Smooth muscle cell (in vitro differentiated cells): ENCODE measurements around the gene TNS1. TPM values are rescaled to one million over a fixed set of nuclear protein-coding genes. Genes with fewer than 3 reads are reported as not detected.

Experiments used
- DNase-seq: peaks from one replicate; lab custom pipeline; 2025; ENCODE audit not compliant: unreplicated experiment; lab: John Stamatoyannopoulos, UW
- H2AFZ ChIP-seq: fragments of 200-600 bp; sonication (generic); 2 replicates; pipeline ENCODE4 v1.6.0; 2016; ENCODE audit warnings: antibody characterized with exemption, low read depth, mild to moderate bottlenecking
- H3F3A ChIP-seq: fragments of 200-600 bp; sonication (generic); 2 replicates; pipeline ENCODE4 v1.6.0; 2017; ENCODE audit warnings: antibody characterized with exemption, low read depth
- H3K27ac ChIP-seq: fragments of 200-600 bp; sonication (generic); 2 replicates; pipeline ENCODE4 v1.5.1; 2016; ENCODE audit warnings: low read depth, mild to moderate bottlenecking
- H3K27me3 ChIP-seq: fragments of 200-600 bp; sonication (generic); 2 replicates; pipeline ENCODE4 v1.6.1; 2016; ENCODE audit warnings: low read depth, mild to moderate bottlenecking
- H3K36me3 ChIP-seq: fragments of 200-600 bp; sonication (generic); 2 replicates; pipeline ENCODE4 v1.5.1; 2016; ENCODE audit warnings: low read depth
- H3K4me1 ChIP-seq: fragments of 200-600 bp; sonication (generic); 2 replicates; pipeline ENCODE4 v1.5.1; 2016; ENCODE audit warnings: low read depth
- H3K4me2 ChIP-seq: fragments of 200-600 bp; sonication (generic); 2 replicates; pipeline ENCODE4 v1.6.0; 2016; ENCODE audit warnings: mild to moderate bottlenecking
- H3K4me3 ChIP-seq: fragments of 200-600 bp; sonication (generic); 2 replicates; pipeline ENCODE4 v1.5.1; 2016; ENCODE audit warnings: mild to moderate bottlenecking
- H3K79me2 ChIP-seq: fragments of 200-600 bp; sonication (generic); 2 replicates; pipeline ENCODE4 v1.6.0; 2016; ENCODE audit warnings: low read depth, mild to moderate bottlenecking
- H3K9ac ChIP-seq: fragments of 200-600 bp; sonication (generic); 2 replicates; pipeline ENCODE4 v1.6.0; 2016; ENCODE audit warnings: low read depth
- H3K9me3 ChIP-seq: fragments of 200-600 bp; sonication (generic); replicated peaks from 2 replicates; pipeline ENCODE4 v1.5.1; 2016; ENCODE audit warnings: low read depth
- H4K20me1 ChIP-seq: fragments of 200-600 bp; sonication (generic); 2 replicates; pipeline ENCODE4 v1.6.0; 2016; ENCODE audit warnings: low read depth
- CTCF ChIP-seq: fragments of 200-600 bp; sonication (generic); IDR thresholded peaks from 2 replicates; pipeline ENCODE4 v1.5.1; 2017; ENCODE audit warnings: borderline replicate concordance, mild to moderate bottlenecking, antibody characterized with exemption; ENCODE audit not compliant: insufficient read depth, poor library complexity, severe bottlenecking
- WGBS: methylation state at CpG from one replicate; pipeline ENCODE4 v1.1.7; 2016; ENCODE audit warnings: low lambda C conversion rate; 5-methylcytosine and 5-hydroxymethylcytosine counted together
- polyA plus RNA-seq: library from polyadenylated mRNA; unstranded; fragments of >200 nt; fragmentation: Nextera tagmentation; extraction: Ambion mirVana; gene quantifications from 2 replicates; pipeline ENCODE4 v1.2.1, GENCODE V29; 2016
- total RNA-seq: library from RNA; depleted of rRNA; stranded (reverse); fragments of >200 nt; gene quantifications from 2 replicates; pipeline ENCODE4 v1.2.3, GENCODE V29; 2014

The TNS1 gene
- total and polyA plus RNA-seq, 2 experiments from 2014 or later: 52.3 to 61.5 TPM

- Histone ChIP-seq H3K79me2 (peaks cover 86% of the 10 kb centered on the region), H3K4me1 (peaks cover 21% of the 10 kb centered on the region), H3K36me3 (no peaks in the 10 kb centered on the region), H3K9ac (peak overlapping the region; percentile 66), H3K4me3 (peak overlapping the region; percentile 49), H4K20me1 (peaks cover 76% of the 10 kb centered on the region), H3K27me3 (no peaks in the 10 kb centered on the region), H3K4me2 (peak overlapping the region; percentile 83), H3K27ac (peak overlapping the region; percentile 4), H3F3A (peaks cover 12% of the 10 kb centered on the region), H2AFZ (no peak overlapping the region), H3K9me3 (no peaks in the 10 kb centered on the region)
- 49% methylated on average over 2 of the region's 3 CpGs for WGBS
- no peak for TF ChIP-seq CTCF
- DNase-seq: no peak
These were observed 60.0 kb downstream of the TNS1 start for GRCh38 chr2:217942731-217943335.

- peaks cover 12% of the 10 kb centered on the region for H3F3A ChIP-seq
- 96% methylated on average over 8 of the region's 8 CpGs for WGBS
- H3K4me3 ChIP-seq: peak overlapping the region; percentile 49
- no peak for DNase-seq
- no peak overlapping the region for H2AFZ ChIP-seq
- no peaks in the 10 kb centered on the region for H3K36me3 ChIP-seq
- H4K20me1 ChIP-seq: peaks cover 69% of the 10 kb centered on the region
- peaks cover 19% of the 10 kb centered on the region for H3K4me1 ChIP-seq
- no peaks in the 10 kb centered on the region for H3K27me3 ChIP-seq
- no peak for TF ChIP-seq CTCF
- H3K9ac ChIP-seq: no peak overlapping the region
- peak overlapping the region; percentile 83 for H3K4me2 ChIP-seq
- H3K9me3 ChIP-seq: no peaks in the 10 kb centered on the region
- peaks cover 87% of the 10 kb centered on the region for H3K79me2 ChIP-seq
- peak overlapping the region; percentile 96 for H3K27ac ChIP-seq
These were observed 60.7 kb downstream of the TNS1 start for GRCh38 chr2:217941886-217942728.

- H3K27me3 ChIP-seq: no peaks in the 10 kb centered on the region
- no peak for DNase-seq
- peak overlapping the region; percentile 49 for H3K4me3 ChIP-seq
- H3F3A ChIP-seq: peaks cover 17% of the 10 kb centered on the region
- H3K9ac ChIP-seq: no peak overlapping the region
- peaks cover 25% of the 10 kb centered on the region for H3K4me1 ChIP-seq
- no peak overlapping the region for H2AFZ ChIP-seq
- peaks cover 82% of the 10 kb centered on the region for H3K79me2 ChIP-seq
- TF ChIP-seq CTCF: no peak
- peak overlapping the region; percentile 83 for H3K4me2 ChIP-seq
- WGBS: 80% methylated on average over 11 of the region's 11 CpGs
- H3K9me3 ChIP-seq: no peaks in the 10 kb centered on the region
- peak overlapping the region; percentile 96 for H3K27ac ChIP-seq
- no peaks in the 10 kb centered on the region for H3K36me3 ChIP-seq
- peaks cover 64% of the 10 kb centered on the region for H4K20me1 ChIP-seq
These were observed 61.5 kb downstream of the TNS1 start for GRCh38 chr2:217941339-217941738.
